SH-SY5Y (cell line): ENCODE data around the gene USP47.

Experiments used
- GATA2 ChIP-seq: IDR thresholded peaks from 2 replicates; pipeline ENCODE4 v1.6.1; 2011; ENCODE audit warnings: mild to moderate bottlenecking, low read depth, low read length
- GATA3 ChIP-seq: IDR thresholded peaks from 2 replicates; pipeline ENCODE4 v1.6.1; 2011; ENCODE audit warnings: low read depth, mild to moderate bottlenecking, low read length, moderate library complexity

- TF ChIP-seq GATA2 (no peak), GATA3 (no peak)
These were observed 133.7 kb downstream of the USP47 start for GRCh38 chr11:11975201-11976092.
